Measurements from ENCODE around the gene RALY.

- no peak for TF ChIP-seq YY1 (IDR thresholded peaks at IDR 0.05; ENCODE audit: insufficient read depth, insufficient read length)
- TF ChIP-seq ZNF274 (IDR thresholded peaks at IDR 0.05; ENCODE audit: low read depth, low read length): no peak
- no peak for TF ChIP-seq SUZ12 (IDR thresholded peaks at IDR 0.05; ENCODE audit: extremely low read depth, insufficient read depth, insufficient read length)
These were observed 26.6 kb upstream of the RALY start for GRCh38 chr20:33967126-33967525.
